Gastroesophageal sphincter (tissue), 4 donors: Measurements from ENCODE around the gene USP46. TPM values are rescaled to one million over a fixed set of nuclear protein-coding genes. Genes with fewer than 3 reads are reported as not detected.

Experiments
- ATAC-seq: fragments of 150-250 bp; one replicate; pipeline ENCODE4 v1.9.1; 2016; ENCODE audit warnings: mild to moderate bottlenecking, moderate library complexity
- H3K27ac ChIP-seq, 4 donors: fragments of 200-600 bp; sonication (generic) in 3 of 4; 1 replicate in 3 of 4; 2 replicates in 1 of 4; pipeline ENCODE4 v1.5.1; 2016 to 2019
- H3K27me3 ChIP-seq: fragments of 200-600 bp; sonication (generic); one replicate; pipeline ENCODE4 v1.5.1; 2019
- H3K36me3 ChIP-seq, 2 donors: fragments of 200-600 bp; sonication (generic); one replicate each; pipeline ENCODE4 v1.5.1; 2019; ENCODE audit warnings: control low read depth in 1 of 2
- H3K4me1 ChIP-seq, 3 donors: fragments of 200-600 bp; sonication (generic); 1 replicate in 2 of 3; 2 replicates in 1 of 3; pipeline ENCODE4 v1.5.1; 2016 to 2019; ENCODE audit warnings: control low read depth in 2 of 3
- H3K4me3 ChIP-seq, 2 donors: fragments of 200-600 bp; sonication (generic); one replicate each; pipeline ENCODE4 v1.5.1; 2019; ENCODE audit warnings: mild to moderate bottlenecking in 1 of 2, moderate library complexity in 1 of 2
- H3K9me3 ChIP-seq, 3 donors: fragments of 200-600 bp; sonication (generic); one replicate each; pipeline ENCODE4 v1.5.1; 2017 to 2019; ENCODE audit warnings: control low read depth in 2 of 3
- EP300 ChIP-seq: sonication (generic); formaldehyde crosslinking; IDR thresholded peaks from one replicate; pipeline ENCODE4 v1.6.1; 2017; ENCODE audit warnings: antibody characterized with exemption, mild to moderate bottlenecking
- POLR2A ChIP-seq, 2 donors: fragments of 450-650 bp; IDR thresholded peaks; one replicate each; pipeline ENCODE4 v1.6.1; 2017; ENCODE audit warnings: antibody characterized with exemption in 2 of 2, mild to moderate bottlenecking in 2 of 2, moderate library complexity in 1 of 2
- POLR2AphosphoS5 ChIP-seq: sonication (generic); formaldehyde crosslinking; IDR thresholded peaks from one replicate; pipeline ENCODE4 v1.6.1; 2017; ENCODE audit warnings: antibody characterized with exemption
- WGBS, 2 donors: methylation state at CpG; one replicate each; pipeline ENCODE4 v1.1.5; 2018; ENCODE audit warnings: low coverage in 1 of 2; 5-methylcytosine and 5-hydroxymethylcytosine counted together
- total RNA-seq, 4 donors: library from RNA; depleted of rRNA; stranded (reverse); fragments of >200 nt; gene quantifications; one replicate each; pipeline ENCODE4 v1.1.0, GENCODE V29; 2016
- TF ChIP-seq, protein P1 (sequence below), 4 experiments: fragments of 200-600 bp in 2 of 4; fragments of 450-650 bp in 2 of 4; sonication (generic) in 1 of 4; IDR thresholded peaks; one replicate each; pipeline ENCODE4 v1.5.1; 2017 to 2019; ENCODE audit warnings: antibody characterized with exemption in 4 of 4, mild to moderate bottlenecking in 2 of 4, moderate library complexity in 2 of 4

Gene USP46
- total RNA-seq, 4 donors from 2014 or later, result 8.1 to 9.5 (median 8.7) TPM

DNA sequence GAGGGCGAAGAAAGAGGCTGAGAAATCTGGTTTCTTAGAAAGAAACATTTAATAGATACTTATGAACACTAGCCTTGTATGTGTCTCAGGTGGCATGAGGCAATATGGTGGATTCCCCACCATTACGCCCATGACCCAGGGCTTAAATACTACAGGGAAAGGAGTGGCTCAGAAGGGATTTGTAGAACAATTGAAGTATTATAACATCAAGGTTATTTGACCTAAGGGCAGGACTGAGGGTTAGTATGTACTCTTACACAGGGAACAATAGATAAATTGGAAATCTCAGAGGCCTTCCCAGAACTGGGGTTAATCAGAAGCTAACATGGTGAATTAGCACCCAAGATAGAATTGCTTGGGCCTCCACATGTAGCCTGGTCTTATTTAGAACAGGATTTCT lies 11.0 kb upstream of the USP46 start:
- Histone ChIP-seq H3K36me3 (no peaks in the 10 kb centered on the region), H3K9me3 (no peaks in the 10 kb centered on the region), H3K27me3 (no peaks in the 10 kb centered on the region), H3K4me3 (no peak overlapping the region), H3K4me1 (no peaks in the 10 kb centered on the region), H3K27ac (no peak overlapping the region)
- no peak for TF ChIP-seq POLR2AphosphoS5
- TF ChIP-seq POLR2A (IDR thresholded peaks at IDR 0.05), result no peak
- TF ChIP-seq, protein P1, sequence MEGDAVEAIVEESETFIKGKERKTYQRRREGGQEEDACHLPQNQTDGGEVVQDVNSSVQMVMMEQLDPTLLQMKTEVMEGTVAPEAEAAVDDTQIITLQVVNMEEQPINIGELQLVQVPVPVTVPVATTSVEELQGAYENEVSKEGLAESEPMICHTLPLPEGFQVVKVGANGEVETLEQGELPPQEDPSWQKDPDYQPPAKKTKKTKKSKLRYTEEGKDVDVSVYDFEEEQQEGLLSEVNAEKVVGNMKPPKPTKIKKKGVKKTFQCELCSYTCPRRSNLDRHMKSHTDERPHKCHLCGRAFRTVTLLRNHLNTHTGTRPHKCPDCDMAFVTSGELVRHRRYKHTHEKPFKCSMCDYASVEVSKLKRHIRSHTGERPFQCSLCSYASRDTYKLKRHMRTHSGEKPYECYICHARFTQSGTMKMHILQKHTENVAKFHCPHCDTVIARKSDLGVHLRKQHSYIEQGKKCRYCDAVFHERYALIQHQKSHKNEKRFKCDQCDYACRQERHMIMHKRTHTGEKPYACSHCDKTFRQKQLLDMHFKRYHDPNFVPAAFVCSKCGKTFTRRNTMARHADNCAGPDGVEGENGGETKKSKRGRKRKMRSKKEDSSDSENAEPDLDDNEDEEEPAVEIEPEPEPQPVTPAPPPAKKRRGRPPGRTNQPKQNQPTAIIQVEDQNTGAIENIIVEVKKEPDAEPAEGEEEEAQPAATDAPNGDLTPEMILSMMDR (IDR thresholded peaks at IDR 0.05), result no peak
- no peak for TF ChIP-seq EP300
- ATAC-seq, result no peak
- WGBS, 2 donors, result 90 to 100% methylated on average over 2 of the region's 2 CpGs

DNA sequence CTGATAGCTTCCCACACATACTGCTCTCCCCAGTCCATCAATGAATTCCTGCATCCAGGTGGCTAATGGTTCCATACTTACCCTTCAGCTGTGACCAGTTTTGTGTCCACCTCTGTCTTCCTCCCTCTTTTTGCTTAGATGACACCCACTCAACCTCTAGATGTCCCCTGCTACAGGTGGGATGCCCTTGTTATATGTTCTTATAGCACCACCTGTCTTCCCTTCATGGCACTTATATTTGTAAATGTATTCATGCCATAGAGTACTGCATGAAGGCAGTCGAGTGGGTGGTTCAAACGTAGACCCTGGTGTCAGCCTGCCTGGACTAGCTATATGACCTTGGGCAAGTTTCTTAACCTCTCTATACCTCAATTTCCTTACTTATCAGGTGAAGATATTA lies 6.5 kb upstream of the USP46 start:
- H3K4me1 ChIP-seq, result peaks cover 0 to 4% (median 0%) of the 10 kb centered on the region in 3 donors
- H3K36me3 ChIP-seq, result no peaks in the 10 kb centered on the region
- TF ChIP-seq, protein P1 (IDR thresholded peaks at IDR 0.05), result peak in 2 of 4 experiments; percentile 8 to 36
- no peak for TF ChIP-seq POLR2A (IDR thresholded peaks at IDR 0.05)
- ATAC-seq, result no peak
- no peaks in the 10 kb centered on the region for H3K9me3 ChIP-seq
- H3K27ac ChIP-seq, result no peak overlapping the region
- H3K4me3 ChIP-seq, result no peak overlapping the region
- no peaks in the 10 kb centered on the region for H3K27me3 ChIP-seq
- 27 to 71% methylated on average over 2 of the region's 2 CpGs for WGBS, 2 donors

DNA sequence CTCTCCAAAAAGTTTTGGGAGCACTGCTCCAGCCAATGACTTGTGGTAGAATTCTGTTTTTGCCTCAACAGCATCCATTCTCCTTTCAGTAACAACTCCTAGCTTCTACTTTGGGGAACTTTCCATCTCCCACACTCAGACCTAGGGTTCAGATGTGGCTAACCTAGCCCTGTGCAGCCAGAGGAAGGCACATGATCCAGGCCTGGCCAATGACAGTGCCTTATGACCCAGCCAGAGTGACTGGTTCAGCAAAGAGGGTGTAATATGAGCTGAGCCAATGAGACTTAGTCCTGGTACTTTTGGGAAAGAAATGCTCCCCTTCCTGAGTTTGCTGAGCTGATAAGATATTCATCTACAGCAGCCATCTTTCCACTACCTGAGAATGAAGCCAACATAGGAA lies 5.4 kb upstream of the USP46 start:
- no peak for ATAC-seq
- Histone ChIP-seq H3K27ac (no peak overlapping the region), H3K27me3 (no peaks in the 10 kb centered on the region), H3K4me1 (peaks cover 0 to 15% (median 0%) of the 10 kb centered on the region in 3 donors), H3K4me3 (no peak overlapping the region), H3K9me3 (no peaks in the 10 kb centered on the region), H3K36me3 (no peaks in the 10 kb centered on the region)
- TF ChIP-seq POLR2A (IDR thresholded peaks at IDR 0.05) (no peak), EP300 (no peak), POLR2AphosphoS5 (no peak)
- TF ChIP-seq, protein P1 (IDR thresholded peaks at IDR 0.05), result no peak

DNA sequence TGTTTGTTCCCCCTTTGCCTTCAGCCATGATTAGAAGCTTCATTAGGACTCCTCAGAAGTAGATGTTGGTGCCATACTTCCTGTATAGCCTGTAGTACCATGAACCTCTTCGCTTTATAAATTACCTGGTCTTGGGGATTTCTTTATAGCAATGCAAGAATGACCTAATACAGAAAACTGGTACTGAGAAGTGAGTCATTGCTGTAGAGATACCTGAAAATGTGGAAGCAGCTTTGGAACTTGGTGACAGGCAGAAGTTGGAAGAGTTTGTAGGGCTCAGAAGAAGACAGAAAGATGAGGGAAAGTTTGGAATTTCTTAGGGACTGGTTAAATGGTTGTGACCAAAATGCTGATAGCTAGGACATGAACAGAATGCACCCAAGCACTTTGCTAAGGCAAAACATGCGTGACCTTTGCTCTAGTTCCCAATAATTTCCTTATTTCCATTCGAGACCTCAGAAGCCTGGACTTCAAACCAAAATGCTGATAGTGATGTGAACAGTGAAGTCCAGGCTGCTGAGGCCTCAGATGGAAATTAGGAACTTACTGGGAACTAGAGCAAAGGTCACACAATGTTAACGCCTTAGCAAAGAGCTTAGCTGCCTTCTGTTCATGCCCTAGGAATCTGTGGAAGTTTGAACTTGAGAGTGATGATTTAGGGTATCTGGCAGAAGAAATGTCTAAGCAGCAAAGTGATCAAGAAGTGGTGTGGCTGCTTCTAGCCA lies 3.0 kb upstream of the USP46 start:
- H3K9me3 ChIP-seq, result no peaks in the 10 kb centered on the region
- H3K4me1 ChIP-seq, result peaks cover 0 to 30% (median 5%) of the 10 kb centered on the region in 3 donors
- no peaks in the 10 kb centered on the region for H3K36me3 ChIP-seq
- TF ChIP-seq EP300 (no peak), POLR2AphosphoS5 (no peak), POLR2A (IDR thresholded peaks at IDR 0.05) (no peak)
- TF ChIP-seq, protein P1 (IDR thresholded peaks at IDR 0.05), result no peak
- no peak overlapping the region for H3K27ac ChIP-seq
- H3K4me3 ChIP-seq, result no peak overlapping the region
- no peaks in the 10 kb centered on the region for H3K27me3 ChIP-seq
- no peak for ATAC-seq
- 77 to 90% methylated on average over 2 to 4 of the region's 4 CpGs for WGBS, 2 donors

DNA sequence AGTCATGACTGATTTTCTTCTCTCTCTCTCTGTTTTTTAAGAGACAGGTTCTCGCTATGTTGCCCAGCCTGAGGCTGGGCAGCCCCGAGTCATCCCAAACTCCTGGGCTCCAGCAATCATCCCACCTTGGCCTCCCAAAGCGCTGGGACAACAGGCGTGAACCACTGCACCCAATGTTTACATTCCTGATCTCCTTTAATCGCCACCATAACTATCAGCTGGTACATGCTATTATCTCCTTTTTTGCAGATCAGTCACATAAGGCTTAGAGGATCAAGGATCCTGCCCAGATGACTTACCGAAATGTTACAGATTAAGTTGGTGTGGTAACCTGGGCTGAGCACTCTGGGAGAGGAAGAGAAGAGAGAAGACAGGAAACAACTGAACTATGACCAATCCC lies 1.5 kb upstream of the USP46 start:
- TF ChIP-seq EP300, result no peak
- Histone ChIP-seq H3K27ac (no peak overlapping the region), H3K4me1 (peaks cover 0 to 43% (median 5%) of the 10 kb centered on the region in 3 donors), H3K9me3 (no peaks in the 10 kb centered on the region), H3K27me3 (no peaks in the 10 kb centered on the region), H3K36me3 (no peaks in the 10 kb centered on the region), H3K4me3 (no peak overlapping the region)
- no peak for ATAC-seq
- WGBS, 2 donors, result 88 to 97% methylated on average over 4 to 6 of the region's 6 CpGs
